GM19467 (cell line): ENCODE data around the gene CCNG2.

Source experiments
- ATAC-seq: cut with Tn5 transposase; IDR thresholded peaks from one replicate; pipeline ENCODE4 v1.9.1; 2021; ENCODE audit warnings: mild to moderate bottlenecking, moderate library complexity; ENCODE audit not compliant: unreplicated experiment

CCNG2 gene

GRCh38 chr4:77146186-77147078 lies 10.6 kb upstream of the CCNG2 start:
- ATAC-seq, result no peak

DNA sequence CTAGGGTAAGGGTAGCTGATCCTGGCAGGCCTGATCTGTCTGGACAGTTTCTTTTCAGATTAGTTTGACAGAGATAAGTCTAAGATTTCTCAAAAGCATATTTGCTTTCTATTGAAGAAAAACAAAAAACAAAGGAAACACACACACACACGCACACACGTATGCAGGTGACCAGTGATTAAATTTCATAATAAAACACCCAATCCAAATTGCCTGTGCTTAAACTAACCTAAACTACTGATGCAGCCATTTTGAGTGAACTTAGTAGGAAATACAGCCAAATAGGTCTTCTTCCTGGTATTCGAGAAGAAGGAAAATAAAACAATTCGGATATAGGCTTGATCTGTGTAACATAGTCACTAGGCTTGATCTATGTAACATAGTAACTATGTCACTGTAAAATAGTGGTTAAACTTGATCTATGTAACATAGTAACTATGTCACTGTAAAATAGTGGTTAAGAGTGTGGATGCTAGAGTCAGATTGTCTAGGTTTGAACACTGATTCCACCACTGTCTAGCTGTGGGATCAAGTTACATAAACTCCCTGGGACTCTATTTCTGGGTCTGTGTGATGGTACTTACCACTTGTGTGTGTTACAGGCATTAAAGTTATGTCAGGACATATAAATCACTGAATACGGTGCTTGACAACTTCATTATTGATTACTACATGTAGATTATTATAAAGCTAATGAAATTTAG lies 9.8 kb upstream of the CCNG2 start:
- ATAC-seq, result no peak

DNA sequence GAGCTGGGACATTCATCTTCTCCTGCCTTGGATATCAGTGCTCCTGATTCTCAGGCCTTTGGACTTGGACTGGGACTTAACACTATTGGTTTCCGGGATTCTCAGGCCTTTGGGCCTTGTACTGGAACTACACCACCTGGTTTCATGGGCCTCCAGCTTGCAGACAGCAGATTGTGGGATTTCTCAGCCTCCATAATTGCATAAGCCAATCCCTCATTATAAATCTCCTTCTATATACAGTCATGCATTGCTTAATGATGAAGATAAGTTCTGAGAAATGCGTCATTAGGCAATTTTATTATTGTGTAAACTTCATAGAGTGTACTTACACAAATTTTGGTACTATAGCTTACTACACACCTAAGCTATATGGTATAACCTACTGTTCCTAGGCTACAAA lies 8.9 kb upstream of the CCNG2 start:
- no peak for ATAC-seq

DNA sequence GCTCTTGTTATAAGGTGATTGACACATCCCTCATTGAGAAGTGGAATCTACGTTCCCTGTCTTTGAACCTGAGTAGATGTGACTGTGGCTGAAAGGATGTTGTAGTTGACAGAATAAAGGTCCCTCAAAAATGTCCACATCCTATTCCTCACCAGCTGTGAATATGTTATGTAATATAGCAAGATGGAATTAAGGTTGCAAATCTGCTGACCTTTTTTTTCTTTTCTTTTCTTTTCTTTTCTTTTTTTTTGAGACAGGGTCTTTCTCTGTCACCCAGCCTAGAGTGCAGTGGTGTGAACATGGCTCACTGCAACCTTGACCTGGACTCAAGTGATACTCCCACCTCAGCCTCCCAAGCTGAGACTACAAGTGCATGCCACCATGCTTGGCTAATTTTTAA lies 7.2 kb upstream of the CCNG2 start:
- ATAC-seq, result no peak

DNA sequence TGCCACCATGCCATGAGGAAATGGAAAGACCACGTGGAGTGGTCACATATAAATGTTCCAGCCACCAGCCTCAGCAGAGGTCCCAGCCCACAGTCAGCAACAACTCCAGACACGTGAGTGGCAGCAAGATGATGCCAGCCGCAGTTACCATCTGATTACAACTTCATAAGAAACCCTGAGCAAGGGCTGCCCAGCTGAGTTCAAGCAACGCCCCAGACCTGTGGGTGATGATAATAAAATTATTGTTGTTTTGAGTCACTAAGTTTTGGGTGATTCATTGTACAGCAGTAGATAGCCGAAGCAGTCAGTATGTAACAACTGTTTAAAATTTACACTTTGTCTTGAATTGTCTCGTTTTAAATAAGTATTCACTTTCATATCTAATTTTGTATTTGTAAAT lies 5.8 kb upstream of the CCNG2 start:
- ATAC-seq, result no peak

DNA sequence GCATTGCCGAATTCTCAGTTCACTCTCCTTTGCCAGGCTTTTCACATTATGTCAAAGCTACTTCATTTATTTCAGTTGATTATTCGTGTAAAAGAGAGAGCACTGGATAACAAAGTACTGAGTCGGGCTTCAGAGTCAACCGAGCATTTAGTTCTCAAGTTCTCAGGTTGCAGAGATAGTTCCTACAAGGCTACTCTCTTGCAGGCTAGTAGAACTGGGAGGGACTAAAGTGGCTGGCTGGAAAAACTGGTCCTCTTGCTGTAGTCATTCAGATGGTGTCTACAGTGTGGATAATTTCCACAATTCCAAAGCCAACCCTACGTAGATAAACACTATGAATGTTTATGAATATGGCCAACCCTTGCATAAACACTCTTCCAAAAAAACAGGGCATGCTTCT lies 4.6 kb upstream of the CCNG2 start:
- ATAC-seq, result no peak

DNA sequence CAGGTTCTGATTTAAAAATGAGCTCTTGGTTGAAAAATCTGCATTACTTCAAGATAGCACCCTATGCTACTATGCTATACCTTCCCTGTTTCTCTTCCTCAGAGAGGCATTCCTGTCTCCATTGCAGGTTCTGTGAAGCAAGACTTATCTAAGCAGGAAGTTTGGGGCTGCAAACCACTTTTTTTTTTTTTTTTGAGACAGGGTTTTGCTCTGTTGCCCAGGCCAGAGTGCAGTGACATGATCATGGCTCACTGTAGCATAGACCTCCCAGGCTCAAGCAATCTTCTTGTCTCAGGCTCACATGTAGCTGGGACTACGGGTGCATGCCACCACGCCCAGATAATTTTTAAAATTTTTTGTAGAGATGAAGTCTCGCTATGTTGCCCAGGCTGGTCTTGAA lies 4.0 kb upstream of the CCNG2 start:
- ATAC-seq, result no peak

GRCh38 chr4:77154065-77154464 lies 2.9 kb upstream of the CCNG2 start:
- no peak for ATAC-seq

- ATAC-seq, result no peak
Observed at GRCh38 chr4:77154761-77155499, 2.1 kb upstream of the CCNG2 start.

- no peak for ATAC-seq
Observed at GRCh38 chr4:77155631-77156452, 1.2 kb upstream of the CCNG2 start.

DNA sequence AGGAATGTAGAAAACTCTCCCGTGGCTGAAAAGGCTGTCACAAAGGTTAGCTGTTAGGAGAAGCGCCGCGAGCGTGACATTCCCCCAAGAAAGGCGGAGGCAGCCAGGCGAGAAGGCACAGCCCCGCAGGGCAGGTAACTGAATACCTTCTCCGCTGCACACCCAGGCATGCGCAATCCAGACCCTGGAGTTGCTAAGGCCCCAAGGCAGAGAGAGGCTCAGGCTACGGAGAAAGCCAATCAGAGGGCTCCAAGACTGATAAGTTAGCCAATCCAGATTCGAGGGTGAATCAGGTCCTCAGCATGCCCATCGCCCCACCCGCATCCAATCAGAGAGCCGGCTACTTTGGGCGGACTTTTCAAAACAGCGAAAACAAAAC lies 485 bp upstream of the CCNG2 start:
- peak; percentile 86 for ATAC-seq

DNA sequence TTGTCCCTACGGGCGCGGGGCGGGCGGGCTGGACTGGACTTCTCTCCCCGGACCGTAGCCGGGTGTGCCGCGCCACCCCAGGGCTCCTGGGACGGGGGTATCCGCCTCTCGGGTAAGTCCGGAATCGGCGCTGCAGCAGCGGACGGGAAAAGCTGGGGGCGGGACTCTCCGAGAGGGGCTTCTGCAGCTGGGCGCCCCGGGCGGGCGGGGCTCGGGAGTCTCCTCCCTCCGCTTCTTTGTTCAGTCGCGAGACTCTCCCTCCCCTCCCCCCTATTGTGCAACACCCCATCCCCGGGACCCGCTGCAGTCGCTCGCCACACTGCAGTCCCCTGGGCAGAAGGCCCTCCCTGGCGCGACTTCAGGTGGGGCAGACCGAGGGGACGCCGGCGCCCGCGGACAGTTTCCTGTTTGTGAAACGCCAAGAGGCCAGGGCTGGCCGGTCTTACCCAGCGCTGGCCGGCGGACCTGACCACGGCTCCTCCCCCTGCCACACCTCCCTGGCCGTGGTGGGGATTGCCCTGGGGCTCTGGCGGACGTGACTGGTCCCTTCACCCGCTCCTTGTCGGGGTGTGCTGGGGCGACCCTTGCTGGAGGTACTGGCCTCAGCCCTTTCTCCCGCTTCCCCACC lies 966 bp downstream of the CCNG2 start:
- ATAC-seq, result peak; percentile 41

DNA sequence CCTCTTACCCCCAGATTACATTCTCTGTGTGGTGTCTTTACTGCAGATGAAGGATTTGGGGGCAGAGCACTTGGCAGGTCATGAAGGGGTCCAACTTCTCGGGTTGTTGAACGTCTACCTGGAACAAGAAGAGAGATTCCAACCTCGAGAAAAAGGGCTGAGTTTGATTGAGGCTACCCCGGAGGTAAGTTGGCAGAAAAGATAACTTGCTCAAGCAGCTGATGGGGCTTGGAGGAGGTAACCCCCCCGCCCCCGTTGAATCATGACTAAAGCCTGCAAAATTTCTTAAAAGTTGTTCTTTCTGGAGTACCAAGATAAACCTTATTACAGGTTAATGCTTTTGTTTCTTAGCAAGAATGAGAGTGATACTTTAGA lies 1.5 kb downstream of the CCNG2 start:
- no peak for ATAC-seq

DNA sequence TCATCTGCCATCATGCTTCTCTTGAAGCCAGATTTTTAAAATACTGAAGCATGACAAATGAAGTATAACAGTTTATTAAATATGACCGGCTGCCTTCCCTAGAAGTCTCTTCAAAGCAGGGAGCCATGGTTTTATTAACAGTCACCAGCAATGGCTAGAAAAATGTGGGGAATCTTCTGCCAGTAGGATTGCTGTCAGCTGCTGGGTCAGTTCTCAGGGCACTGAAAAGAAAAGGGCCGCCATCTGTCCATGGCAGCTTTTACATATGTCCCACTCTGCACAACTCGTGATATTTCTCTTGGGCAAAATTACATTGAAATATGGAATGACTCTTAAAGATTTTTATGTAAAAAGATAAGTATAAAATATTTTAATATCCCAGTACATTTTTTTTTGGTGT lies 2.8 kb downstream of the CCNG2 start:
- no peak for ATAC-seq

DNA sequence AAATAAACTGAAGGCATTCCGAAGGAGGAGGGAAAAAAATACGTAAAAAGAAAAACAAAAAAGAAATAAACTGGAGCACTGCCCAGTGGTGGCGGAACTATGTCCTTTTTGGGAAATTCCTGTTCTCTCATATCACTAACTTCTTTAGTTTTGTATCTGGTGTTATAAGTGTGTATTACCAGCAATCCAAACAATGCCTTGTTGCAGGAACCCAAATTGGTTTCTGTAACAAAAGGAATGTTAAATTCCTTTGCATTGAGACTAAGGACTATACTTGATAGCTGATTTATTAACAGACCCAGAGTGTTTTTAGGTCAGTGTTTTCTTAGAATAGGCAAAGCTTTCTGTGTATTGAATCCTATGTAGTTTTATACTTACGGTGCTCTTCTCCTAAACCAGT lies 6.6 kb downstream of the CCNG2 start:
- no peak for ATAC-seq

- ATAC-seq, result no peak
Observed at GRCh38 chr4:77167173-77167572, 10.2 kb downstream of the CCNG2 start.

- no peak for ATAC-seq
Observed at GRCh38 chr4:77167866-77168265, 10.9 kb downstream of the CCNG2 start.

- no peak for ATAC-seq
Observed at GRCh38 chr4:77169481-77169880, 12.5 kb downstream of the CCNG2 start.

- no peak for ATAC-seq
Observed at GRCh38 chr4:77170926-77171325, 13.9 kb downstream of the CCNG2 start.

- ATAC-seq, result no peak
Observed at GRCh38 chr4:77172336-77172735, 15.3 kb downstream of the CCNG2 start.
